HEK293 (cell line): ENCODE measurements around the gene FBXO17.

Source experiments
- CTCF ChIP-seq: fragments of 450-650 bp; formaldehyde crosslinking; IDR thresholded peaks from 2 replicates; pipeline ENCODE4 v1.5.1; 2016; ENCODE audit warnings: missing biosample characterization, missing genetic modification characterization
- EGR2 ChIP-seq: fragments of 450-650 bp; formaldehyde crosslinking; IDR thresholded peaks from 2 replicates; pipeline ENCODE4 v1.5.1; 2016; ENCODE audit warnings: low read depth, missing biosample characterization, missing genetic modification characterization
- ZSCAN18 ChIP-seq: fragments of 450-650 bp; formaldehyde crosslinking; IDR thresholded peaks from 2 replicates; pipeline ENCODE4 v1.5.1; 2016; ENCODE audit warnings: missing biosample characterization, missing genetic modification characterization
- TF ChIP-seq, protein P1 (sequence below): sonication (generic); formaldehyde crosslinking; IDR thresholded peaks from 2 replicates; pipeline ENCODE4 v1.8.1; 2022; ENCODE audit warnings: mild to moderate bottlenecking, moderate library complexity, missing genetic modification reagents

- TF ChIP-seq CTCF (tag by site-specific recombination) = no peak
- TF ChIP-seq, protein P1, sequence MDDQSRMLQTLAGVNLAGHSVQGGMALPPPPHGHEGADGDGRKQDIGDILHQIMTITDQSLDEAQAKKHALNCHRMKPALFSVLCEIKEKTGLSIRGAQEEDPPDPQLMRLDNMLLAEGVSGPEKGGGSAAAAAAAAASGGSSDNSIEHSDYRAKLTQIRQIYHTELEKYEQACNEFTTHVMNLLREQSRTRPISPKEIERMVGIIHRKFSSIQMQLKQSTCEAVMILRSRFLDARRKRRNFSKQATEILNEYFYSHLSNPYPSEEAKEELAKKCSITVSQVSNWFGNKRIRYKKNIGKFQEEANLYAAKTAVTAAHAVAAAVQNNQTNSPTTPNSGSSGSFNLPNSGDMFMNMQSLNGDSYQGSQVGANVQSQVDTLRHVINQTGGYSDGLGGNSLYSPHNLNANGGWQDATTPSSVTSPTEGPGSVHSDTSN (CRISPR knock-in tag) = no peak
- no peak for TF ChIP-seq EGR2 (tag by site-specific recombination)
- no peak for TF ChIP-seq ZSCAN18 (tag by site-specific recombination)
These were observed 27.6 kb upstream of the FBXO17 start for GRCh38 chr19:39003188-39003587.
